ENCODE measurements around the gene RFPL1.

Gene RFPL1

GRCh38 chr22:29491012-29491411, 52.6 kb downstream of the RFPL1 start:
- H3K4me3 ChIP-seq (ENCODE audit: low read length): no peak overlapping the region
- no peak for DNase-seq (ENCODE audit: low read depth)

More at GRCh38 chr22:29491012-29491411, 52.6 kb downstream of the RFPL1 start:
- TF ChIP-seq CTCF (IDR thresholded peaks at IDR 0.05; ENCODE audit: insufficient read depth, low read depth, low read length, missing control alignments): no peak
